ENCODE results near the gene CSGALNACT2.

GRCh38 chr10:43200538-43201390 is 62.5 kb downstream of the CSGALNACT2 start:
- TF ChIP-seq CTCF (IDR thresholded peaks at IDR 0.05) (no peak), POLR2A (IDR thresholded peaks at IDR 0.05) (no peak)
